HG03196 (cell line): ENCODE results near the gene SDR42E2.
A peak's percentile ranks its signal among the peaks of the same experiment; 100 is the strongest.
"Not testable (repeated sequence)": the region's sequence is repeated elsewhere in the genome, so short reads cannot be mapped to it uniquely, and the experiment has no call there.

Experiments
- ATAC-seq: cut with Tn5 transposase; IDR thresholded peaks from one replicate; pipeline ENCODE4 v1.9.1; 2021; ENCODE audit not compliant: unreplicated experiment

SDR42E2 gene

DNA sequence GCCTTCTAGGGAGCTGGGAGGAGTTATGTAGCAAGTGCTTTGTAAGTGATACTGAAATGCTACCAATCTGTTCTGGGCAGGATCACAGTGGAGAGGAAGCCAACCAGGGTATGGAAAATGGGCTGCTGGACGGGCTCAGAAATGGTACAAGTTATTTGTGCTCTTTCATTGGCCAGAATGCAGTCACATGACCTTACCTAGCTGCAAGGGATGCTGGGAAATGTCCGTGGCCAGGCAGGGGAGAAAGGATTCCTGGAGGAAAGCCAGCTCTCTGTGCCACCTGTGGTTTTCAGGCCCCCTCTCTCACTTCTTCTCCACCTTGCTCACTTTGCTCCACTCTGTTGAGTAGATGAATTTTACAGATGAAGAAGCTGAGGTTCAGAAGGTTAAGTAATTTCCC, 48.5 kb downstream of the SDR42E2 start:
- no peak for ATAC-seq

DNA sequence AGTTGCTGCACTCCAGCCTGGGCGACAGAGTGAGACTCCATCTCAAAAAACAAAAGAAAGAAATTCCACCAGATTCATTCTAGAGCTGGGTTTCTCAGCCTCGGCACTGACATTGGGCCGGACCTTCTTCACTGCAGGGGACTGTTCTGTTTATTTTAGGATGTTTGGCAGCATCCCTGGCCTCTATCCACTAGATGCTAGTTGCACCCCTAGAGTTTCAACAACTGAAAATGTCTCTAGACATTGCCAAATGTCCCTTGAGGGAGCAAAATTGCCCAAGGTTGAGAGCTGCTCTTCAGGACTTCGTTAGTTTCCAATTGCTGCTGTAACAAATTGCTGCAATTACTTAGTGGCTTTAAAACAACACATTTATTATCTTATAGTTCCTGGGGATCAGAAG, 50.9 kb downstream of the SDR42E2 start:
- no peak for ATAC-seq

DNA sequence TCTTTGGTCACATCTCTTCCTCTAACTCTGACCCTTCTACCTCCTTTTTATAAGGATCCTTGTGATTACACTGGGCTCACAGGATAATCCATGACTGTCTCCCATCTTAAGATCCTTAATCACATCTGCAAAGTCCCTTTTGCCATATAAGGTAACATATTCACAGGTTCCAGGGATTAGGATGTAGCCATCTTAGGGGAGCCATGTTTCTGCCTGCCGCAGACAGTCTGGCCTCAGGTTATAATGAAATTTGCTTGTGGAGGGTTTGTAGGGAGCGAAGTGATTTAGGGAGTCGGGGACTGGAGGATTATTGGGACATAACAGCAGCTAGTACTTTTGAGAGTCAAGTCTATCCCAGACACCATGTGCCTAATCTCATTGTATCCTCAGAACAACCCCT, 51.5 kb downstream of the SDR42E2 start:
- no peak for ATAC-seq

- no peak for ATAC-seq
Measured at GRCh38 chr16:22214402-22214801, 52.1 kb downstream of the SDR42E2 start.

GRCh38 chr16:22214889-22215288, 52.6 kb downstream of the SDR42E2 start:
- ATAC-seq: no peak

DNA sequence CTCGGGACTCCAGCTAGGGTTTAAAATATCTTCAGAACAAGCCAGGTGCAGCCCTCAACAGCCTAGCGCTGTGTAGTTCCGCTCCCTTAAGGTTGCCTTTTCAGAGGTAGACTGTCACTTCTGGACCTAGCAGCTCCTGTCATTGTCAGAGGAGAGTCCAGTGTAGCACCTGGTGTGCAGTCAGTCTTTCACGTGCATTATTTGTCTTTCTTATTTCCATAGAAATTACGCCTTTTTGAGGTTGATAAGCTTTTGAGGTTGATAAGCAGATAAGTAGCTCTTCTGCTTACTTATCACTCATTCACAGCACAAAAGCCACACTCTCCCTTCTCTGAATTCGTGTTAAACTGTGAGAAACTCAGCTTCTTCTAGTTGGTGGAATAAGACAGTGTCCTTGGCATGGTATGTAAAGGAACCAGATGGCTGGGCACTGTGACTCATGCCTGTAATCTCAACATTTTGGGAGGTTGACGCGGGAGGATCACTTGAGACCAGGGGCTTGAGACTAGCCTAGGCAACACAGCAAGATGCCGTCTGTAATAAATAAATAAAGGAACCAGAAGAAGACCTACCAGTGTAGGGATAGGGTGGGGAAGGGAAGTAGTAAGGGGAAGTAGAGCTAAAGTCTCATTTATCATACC, 54.0 kb downstream of the SDR42E2 start:
- ATAC-seq: no peak

- not testable (repeated sequence) for ATAC-seq
Measured at GRCh38 chr16:22216832-22217225, 54.5 kb downstream of the SDR42E2 start.

- ATAC-seq: peak; percentile 72
Measured at GRCh38 chr16:22217890-22218730, 55.8 kb downstream of the SDR42E2 start.

- ATAC-seq: no peak
Measured at GRCh38 chr16:22219389-22220068, 57.2 kb downstream of the SDR42E2 start.

- ATAC-seq: no peak
Measured at GRCh38 chr16:22220069-22220440, 57.7 kb downstream of the SDR42E2 start.

DNA sequence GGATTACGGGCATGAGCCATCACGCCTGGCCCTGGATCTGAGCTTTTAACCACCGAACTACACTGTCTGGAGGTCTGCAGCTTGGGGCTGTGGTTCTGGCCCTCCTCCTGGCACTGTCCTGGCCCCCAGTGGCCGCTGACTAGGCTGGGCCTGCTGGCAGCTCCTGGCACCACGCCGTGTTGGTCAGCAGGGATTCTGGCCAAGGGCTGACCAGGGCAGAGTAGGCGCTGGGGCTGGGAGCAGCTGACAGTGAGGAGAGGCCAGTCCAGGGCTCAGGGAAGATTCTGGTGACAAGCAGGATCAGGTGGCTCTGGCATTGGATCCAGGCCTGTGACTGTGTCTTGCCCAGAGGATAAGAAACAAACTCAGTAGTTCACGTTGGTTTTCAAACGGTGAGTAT, 58.4 kb downstream of the SDR42E2 start:
- no peak for ATAC-seq

GRCh38 chr16:22222006-22222405, 59.7 kb downstream of the SDR42E2 start:
- no peak for ATAC-seq

GRCh38 chr16:22222998-22223397, 60.7 kb downstream of the SDR42E2 start:
- ATAC-seq: no peak

- ATAC-seq: no peak
Measured at GRCh38 chr16:22225060-22225459, 62.8 kb downstream of the SDR42E2 start.

DNA sequence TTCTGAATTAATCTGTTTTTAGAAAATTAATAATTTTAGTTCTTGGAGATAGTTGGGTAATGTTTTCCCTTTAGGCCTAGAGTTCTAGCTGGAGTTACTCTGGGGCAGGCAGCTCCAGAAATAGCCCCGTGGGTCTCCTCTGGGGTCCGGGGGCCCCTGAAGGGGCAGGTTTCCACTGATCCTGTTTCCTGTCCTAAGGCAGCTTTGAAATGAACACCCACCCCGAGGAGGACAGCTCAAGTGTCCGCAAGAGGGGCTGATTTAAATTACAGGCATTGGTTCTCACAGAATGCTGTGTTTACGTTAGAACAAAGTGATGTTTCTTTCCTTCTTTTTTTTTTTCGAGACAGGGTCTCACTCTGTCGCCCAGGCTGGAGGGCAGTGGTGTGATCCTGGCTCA, 67.6 kb downstream of the SDR42E2 start:
- ATAC-seq: no peak

- ATAC-seq: no peak
Measured at GRCh38 chr16:22232277-22233036, 70.2 kb downstream of the SDR42E2 start.

DNA sequence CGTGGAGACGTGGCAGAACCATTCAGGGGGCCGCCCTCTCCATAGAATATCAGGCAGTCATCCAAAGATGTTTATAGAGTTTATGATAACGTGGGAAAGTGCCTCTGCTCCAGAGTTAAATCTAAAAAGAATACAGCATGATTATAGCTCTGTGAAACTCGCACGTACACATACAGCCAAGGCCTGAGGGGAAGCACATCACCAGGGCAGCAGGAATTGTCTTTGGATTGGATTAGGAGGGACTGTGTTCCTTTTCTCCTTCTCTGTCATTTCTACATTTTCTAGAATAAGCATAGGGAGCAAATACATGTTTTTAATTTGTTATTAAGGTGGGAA, 70.7 kb downstream of the SDR42E2 start:
- ATAC-seq: no peak

DNA sequence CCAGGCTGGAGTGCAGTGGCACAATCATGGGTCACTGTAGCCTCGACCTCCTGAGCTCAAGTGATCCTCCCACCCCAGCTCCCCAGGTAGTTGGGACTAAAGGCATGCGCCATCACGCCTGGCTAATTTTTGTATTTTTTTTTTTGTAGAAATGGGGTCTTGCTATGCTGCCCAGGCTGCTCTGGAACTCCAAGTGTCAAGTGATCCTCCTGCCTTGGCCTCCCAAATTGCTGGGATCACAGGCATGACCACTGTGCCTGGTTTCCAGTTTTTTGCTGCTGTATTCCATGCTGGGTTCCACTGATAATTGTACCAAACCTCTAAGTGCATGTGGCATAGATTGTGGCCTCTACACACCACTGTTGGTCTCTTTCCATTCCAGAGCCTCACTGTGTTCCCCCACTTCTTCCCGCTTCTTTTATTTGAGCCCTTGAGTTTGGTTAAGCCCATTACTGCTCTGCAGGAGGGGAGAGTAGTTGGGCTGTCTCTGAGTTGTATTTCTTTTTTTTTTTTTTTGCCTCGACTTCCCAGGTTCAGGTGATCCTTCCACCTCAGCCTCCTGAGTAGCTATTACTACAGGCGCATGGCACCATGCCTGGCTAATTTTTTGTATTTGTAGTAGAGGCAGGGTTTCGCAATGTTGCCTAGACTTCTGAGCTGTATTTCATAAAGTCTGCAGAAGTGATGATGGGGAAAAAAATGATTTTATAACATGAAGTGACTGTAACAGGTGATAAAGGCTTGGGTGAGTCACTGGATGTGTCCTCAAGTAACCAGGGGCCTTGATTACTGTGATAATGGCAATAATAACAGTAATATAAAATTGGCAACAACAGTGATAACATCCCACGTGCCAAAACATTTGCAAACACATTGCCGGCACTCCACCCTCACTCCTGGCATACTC, 73.8 kb downstream of the SDR42E2 start:
- ATAC-seq: no peak

DNA sequence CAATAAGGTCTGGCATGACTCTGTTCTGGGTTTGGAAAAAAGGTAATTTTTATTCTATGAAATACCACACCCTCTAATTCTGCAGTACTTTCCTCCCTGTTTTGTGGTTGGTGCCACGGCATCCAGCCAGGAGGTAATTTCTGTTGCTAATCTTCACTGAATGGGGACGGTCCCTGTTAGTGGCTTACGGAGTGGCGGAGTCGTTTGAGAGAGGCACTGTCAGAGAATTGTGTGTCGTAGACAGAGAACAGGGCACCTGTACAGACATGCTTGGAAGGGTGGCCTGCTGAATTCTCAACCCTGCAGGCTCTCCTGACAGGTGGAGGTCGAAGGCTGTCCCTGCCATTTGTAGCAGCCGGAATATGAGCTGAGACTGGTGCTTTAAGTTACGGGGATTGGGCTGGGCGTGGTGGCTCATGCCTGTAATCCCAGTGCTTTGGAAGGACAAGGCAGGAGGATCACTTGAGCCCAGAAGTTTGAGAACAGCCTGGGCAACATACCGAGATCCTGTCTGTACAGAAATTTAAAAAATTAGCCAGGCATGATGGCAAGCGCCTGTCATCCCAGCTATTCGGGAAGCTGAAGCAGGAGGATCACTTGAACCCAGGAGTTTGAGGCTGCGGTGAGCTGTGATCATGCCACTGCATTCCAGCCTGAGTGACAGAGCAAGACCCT, 77.0 kb downstream of the SDR42E2 start:
- no peak for ATAC-seq
